Hypothalamus (tissue), 51 donors: ENCODE data around the gene ZRANB3.
"Not testable (repeated sequence)": the region's sequence is repeated elsewhere in the genome, so short reads cannot be mapped to it uniquely, and the experiment has no call there.

Experiments
- DNase-seq, 51 donors: peaks; one replicate each; lab custom pipeline; 2025; lab: John Stamatoyannopoulos, UW

ZRANB3 gene

DNA sequence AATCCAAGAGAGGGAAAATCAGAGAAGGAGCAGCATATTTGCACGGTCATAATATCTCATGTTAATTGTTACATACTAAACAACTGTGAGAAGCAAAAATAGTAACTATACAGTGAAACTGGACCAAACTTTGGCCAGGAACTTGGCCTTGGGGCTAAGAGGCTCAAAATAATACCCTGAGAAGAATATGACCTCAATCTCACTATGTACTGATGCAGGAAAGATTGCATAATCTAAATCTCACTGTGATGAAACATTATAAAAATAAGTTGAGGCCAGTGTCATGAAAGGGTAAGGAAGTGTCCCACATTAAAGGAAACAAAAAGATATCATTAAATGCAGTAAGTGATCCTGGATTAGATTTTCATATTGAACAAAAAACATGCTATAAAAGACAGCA is 36.5 kb downstream of the ZRANB3 start:
- DNase-seq: no peak

- DNase-seq: no peak
Measured at GRCh38 chr2:135490376-135490775, 40.6 kb downstream of the ZRANB3 start.

GRCh38 chr2:135485441-135485840 is 45.6 kb downstream of the ZRANB3 start:
- no peak for DNase-seq

DNA sequence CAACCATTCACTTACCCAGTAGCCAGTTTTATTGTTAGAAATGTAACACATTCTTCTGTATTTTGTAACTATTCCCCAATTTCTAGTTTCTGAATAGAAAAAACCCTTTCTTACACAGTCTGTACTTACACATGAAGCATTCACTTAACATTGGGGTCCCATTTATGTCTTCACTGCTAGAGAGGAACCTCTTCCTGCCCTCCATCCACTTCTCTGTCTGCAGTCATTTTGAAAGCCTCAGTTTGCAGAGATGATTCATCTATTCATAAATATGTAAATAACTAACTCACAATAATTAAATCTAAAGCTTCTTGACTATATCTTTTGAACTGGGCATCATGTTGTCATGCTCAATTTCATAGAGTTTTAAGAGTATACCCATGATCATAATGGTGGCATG is 55.9 kb downstream of the ZRANB3 start:
- no peak for DNase-seq

DNA sequence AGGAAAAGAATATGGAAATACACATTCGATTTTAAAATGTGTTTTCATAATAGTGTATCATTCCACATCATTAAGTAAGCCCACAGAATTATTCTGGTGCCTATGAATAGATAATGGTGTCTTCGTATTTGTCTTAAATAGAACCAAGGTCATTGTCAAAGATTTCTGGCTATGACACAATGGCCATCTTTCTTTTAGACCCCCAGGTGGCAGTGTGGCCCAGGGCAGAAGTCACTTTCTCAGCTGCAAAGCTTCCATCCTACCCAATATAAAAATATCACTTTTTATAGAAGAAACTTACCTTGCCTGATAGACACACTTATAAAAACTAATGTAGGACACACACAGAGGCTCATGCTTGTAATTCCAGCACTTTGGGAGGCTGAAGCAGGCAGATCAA is 57.5 kb downstream of the ZRANB3 start:
- no peak for DNase-seq

- DNase-seq: no peak
Measured at GRCh38 chr2:135471106-135471505, 59.9 kb downstream of the ZRANB3 start.

- no peak for DNase-seq
Measured at GRCh38 chr2:135457279-135457678, 73.7 kb downstream of the ZRANB3 start.

GRCh38 chr2:135456835-135457234 is 74.2 kb downstream of the ZRANB3 start:
- DNase-seq: no peak

DNA sequence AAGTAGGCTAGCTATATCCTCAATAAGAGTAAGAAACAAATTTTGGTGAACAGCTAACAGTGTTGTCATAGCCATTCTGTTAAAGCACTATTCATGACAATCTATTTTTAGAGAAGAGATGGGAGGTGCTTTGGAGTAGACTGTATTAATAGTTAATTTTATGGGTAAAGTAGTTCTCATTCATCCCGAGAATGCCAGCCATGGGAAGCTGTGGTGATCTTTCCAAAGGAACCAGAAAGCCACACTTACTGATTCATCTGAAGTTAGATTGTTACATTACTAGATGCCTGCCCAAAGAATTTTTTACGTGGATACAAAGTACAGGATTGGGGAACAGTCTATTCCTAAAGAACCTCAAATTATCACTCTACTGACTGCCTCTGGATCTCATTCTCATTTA is 74.6 kb downstream of the ZRANB3 start:
- no peak for DNase-seq

DNA sequence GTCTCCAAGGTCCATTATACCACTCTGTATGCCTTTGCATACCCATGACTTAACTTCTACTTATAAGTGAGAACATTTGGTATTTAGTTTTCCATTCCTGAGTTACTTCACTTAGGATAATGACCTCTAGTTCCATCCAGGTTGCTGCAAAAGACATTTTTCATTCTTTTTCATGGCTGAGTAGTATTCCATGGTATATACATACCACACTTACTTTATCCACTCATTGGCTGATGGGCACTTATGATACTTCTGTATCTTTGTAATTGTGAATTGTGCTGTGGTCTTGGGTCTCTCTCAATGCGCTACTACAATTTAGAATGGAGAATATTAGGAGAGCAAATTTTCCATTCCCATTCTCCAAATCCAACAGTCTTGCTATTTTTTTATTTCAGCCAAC is 76.4 kb downstream of the ZRANB3 start:
- no peak for DNase-seq

- DNase-seq: not testable (repeated sequence)
Measured at GRCh38 chr2:135453027-135453426, 78.0 kb downstream of the ZRANB3 start.

DNA sequence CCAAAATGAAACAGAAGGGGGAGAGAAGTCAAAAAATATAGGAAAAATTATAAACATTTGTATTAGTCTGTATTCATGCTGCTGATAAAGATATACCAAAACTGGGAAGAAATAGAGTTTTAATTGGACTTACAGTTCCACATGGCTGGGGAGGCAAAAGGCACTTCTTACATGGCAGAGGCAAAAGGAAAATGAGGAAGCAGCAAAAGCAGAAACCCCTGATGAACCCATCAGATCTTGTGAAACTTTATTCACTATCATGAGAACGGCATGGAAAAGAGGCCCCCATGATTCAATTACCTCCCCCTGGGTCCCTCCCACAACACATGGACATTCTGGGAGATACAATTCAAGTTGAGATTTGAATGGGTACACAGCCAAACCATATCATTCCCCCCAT is 79.1 kb downstream of the ZRANB3 start:
- DNase-seq: no peak

DNA sequence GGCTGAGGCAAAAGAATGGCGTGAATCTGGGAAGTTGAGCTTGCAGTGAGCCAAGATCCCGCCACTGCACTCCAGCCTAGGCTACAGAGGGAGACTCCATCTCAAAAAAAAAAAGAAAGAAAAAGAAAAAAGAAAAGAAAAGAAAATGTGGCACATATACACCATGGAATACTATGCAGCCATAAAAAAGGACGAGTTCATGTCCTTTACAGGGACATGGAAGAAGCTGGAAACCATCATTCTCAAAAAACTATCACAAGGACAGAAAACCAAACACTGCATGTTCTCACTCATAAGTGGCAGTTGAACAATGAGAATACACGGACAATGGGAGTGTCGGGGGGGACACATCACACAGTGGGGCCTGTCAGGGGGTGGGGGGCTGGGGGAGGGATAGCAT is 88.0 kb downstream of the ZRANB3 start:
- DNase-seq: not testable (repeated sequence)

- not testable (repeated sequence) for DNase-seq
Measured at GRCh38 chr2:135435155-135435554, 95.9 kb downstream of the ZRANB3 start.

GRCh38 chr2:135424849-135425248 is 106.2 kb downstream of the ZRANB3 start:
- no peak for DNase-seq

DNA sequence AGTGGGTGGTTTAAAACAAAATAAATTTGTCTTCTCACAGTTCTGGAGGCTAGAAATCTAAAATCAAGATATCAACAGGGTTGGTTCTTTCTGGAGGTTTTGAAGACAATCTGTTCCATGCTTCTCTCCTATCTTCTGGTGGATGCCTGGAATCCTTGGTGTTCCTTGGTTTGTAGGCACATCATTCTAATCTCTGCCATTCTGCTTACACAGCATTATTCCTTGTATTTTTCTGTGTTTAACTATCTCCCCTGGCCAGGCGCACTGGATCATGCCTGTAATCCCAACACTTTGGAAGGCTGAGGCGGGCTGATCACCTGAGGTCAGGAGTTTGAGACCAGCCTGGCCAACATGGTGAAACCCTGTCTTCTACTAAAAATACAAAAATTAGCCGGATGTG is 108.1 kb downstream of the ZRANB3 start:
- no peak for DNase-seq

GRCh38 chr2:135411646-135412045 is 119.4 kb downstream of the ZRANB3 start:
- DNase-seq: no peak

DNA sequence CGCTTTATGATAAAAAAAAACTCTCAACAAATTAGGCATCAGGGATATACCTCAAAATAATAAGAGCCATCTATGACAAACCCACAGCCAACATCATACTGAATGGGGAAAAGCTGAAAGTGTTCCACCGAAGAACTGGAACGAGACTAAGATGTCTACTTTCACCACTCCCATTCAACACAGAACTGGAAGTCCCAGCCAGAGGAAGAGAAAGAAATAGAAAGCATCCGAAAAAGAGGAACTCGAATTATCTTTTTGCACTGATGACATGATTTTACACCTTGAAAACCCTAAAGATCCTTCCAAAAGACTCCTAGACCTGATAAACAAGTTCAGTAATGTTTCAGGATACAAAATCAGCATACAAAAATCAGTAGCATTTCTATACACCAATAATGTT is 121.6 kb downstream of the ZRANB3 start:
- DNase-seq: no peak

DNA sequence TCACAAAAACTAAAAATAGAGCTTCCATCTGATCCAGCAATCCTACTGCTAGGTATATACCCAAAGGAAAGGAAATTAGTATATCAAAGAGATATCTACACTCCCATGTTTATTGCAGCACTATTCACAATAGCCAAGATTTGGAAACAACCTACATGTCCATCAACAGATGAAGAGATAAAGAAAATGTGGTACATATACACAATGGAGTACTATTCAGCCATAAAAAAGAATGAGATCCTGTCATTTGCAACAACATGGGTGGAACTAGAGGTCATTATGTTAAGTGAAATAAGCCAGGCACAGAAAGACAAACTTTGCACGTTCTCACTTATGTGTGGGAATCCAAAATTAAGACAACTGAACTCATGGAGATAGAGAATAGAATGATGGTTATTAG is 134.8 kb downstream of the ZRANB3 start:
- not testable (repeated sequence) for DNase-seq

GRCh38 chr2:135386993-135387392 is 144.0 kb downstream of the ZRANB3 start:
- DNase-seq: no peak

DNA sequence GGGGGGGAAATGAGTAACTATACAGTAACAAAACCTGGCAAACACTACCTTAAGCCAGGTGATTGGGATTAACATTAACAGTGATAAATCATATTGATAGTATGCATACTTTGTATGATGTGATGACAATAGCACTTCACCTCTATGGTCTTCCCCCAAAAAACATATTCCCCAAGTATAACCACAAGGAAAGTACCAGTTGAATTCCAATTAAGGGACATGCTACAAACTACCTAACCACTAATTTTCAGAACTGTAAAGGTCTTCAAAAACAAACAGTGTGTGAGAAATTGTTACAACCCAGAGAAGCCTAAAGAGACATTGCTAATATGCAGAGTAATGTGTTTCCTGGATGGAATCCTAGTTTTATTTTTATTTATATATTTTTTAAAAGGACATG is 152.4 kb downstream of the ZRANB3 start:
- DNase-seq: no peak

DNA sequence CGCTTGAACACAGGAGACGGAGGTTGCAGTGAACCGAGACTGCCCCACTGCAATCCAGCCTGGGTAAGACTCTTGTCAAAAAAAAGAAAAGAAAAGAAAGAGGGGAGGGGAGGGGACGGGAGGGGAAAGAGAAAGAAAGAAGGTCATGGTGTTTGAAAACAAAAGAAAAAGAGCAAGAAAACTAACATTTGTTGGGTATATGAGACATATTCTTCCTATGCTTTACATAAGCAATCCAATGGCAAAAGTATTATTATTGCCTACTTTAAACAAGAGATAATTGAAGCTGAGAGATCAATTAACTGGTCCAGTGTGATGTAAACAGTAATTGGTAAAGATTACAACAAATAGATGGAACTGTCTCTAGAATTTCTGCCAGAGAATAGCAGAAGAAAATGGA is 157.3 kb downstream of the ZRANB3 start:
- DNase-seq: no peak

GRCh38 chr2:135349941-135350340 is 181.1 kb downstream of the ZRANB3 start:
- no peak for DNase-seq
